Measurements from ENCODE around the gene SVIL.

- TF ChIP-seq EZH2 (IDR thresholded peaks at IDR 0.05; ENCODE audit: insufficient read depth, poor library complexity, severe bottlenecking), result no peak
- no peak for TF ChIP-seq EZH2phosphoT487 (IDR thresholded peaks at IDR 0.05; ENCODE audit: insufficient read depth, low read depth)
Observed at GRCh38 chr10:29628311-29628710, 6.5 kb downstream of the SVIL start.

All from GM23248 (cell line).